Gastrocnemius medialis (tissue), 4 donors: ENCODE results near the gene CNTD1.

Source experiments
- CTCF ChIP-seq, 5 experiments: fragments of 450-650 bp in 3 of 5; fragments of 200-600 bp in 2 of 5; sonication (generic) in 2 of 5; IDR thresholded peaks in 4 of 5; conservative IDR thresholded peaks in 1 of 5; 1 replicate in 4 of 5; 2 replicates in 1 of 5; pipeline ENCODE4 v1.5.1; 2016 to 2019; ENCODE audit warnings: antibody characterized with exemption in 5 of 5, mild to moderate bottlenecking in 3 of 5, moderate library complexity in 3 of 5
- POLR2A ChIP-seq, 2 donors: fragments of 450-650 bp; IDR thresholded peaks; one replicate each; pipeline ENCODE4 v1.6.1; 2017; ENCODE audit warnings: antibody characterized with exemption in 2 of 2, mild to moderate bottlenecking in 2 of 2, moderate library complexity in 2 of 2

- TF ChIP-seq CTCF (IDR thresholded peaks at IDR 0.05 in 4 of 5, conservative IDR thresholded peaks at IDR 0.05 in 1 of 5) (no peak), POLR2A (IDR thresholded peaks at IDR 0.05) (no peak)
These were observed 19.7 kb downstream of the CNTD1 start for GRCh38 chr17:42818379-42818778.
